Activated T-cell treated with anti-CD3 and anti-CD28 coated beads, Interleukin-2, amount 50 U/mL, for 1 hour (primary cell): ENCODE data around the gene SLC27A4.

Source experiments
- DNase-seq: peaks from one replicate; pipeline ENCODE4 v3.0.0-alpha.2; 2020

The SLC27A4 gene

DNA sequence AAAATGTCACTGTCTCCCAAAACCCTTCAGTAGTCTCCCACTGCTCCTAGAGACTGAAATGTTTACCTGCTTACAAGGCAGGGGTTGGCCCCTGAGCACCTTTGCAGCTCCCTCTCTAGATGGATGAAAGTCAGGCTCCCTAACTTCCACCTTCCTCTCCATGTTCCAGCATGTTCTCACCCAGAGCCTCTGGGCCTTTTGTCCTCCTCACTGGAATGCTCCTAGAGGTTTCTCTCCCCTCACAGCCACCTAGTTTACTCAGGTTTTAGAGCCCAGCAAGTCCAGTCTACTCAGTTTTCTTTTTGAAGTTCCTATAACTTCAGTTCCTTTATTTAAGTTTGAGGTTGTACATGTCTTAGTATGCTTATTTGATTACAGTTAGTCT, 30.0 kb downstream of the SLC27A4 start:
- no peak for DNase-seq

DNA sequence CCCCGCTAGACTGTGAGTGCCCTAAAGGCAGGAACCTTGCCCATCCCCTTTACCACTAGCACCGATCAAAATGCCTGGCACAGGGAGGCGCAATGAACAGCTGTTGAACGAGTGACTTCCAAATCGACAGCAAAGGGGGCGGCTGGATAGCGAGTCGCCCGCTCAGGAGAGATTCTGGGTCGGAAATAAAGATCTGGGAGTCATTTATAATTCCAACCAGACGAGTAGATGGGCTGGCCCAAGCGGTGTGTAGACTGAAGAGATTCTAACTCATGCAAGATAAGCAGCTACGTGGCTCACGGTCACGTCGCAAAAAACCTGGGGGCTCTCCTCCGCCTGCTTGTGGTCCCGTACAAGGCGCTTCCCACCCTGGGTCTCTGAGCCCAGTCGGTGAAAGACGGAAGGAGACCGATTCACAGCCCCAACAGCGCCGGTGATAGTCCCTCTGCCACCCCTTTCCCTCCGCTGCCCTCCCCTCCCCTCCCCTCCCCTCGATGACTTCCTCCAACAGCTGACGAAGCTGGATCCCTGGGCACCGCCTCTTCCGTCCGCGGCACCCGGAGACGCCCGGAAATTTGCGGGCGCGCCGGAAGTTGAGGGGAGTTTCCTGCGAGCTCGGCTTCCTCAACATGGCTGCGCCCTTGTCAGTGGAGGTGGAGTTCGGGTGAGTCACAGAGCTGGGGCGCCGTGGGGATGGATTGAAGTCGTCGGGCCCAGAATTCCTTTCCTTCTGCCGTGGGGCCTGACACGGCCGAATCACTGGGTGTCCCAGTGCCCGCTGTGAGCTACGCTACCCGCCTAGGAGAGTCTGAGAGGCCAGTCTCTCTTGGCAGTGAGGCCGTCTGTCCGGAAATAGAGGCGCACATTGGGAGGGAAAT, 30.7 kb downstream of the SLC27A4 start, which contains the start of gene URM1:
URM1 (plus strand) TSS at position 623 of the 878 bp plus-strand sequence; CDS start at position 630, 7 bp downstream.
- peak; percentile 96 for DNase-seq

DNA sequence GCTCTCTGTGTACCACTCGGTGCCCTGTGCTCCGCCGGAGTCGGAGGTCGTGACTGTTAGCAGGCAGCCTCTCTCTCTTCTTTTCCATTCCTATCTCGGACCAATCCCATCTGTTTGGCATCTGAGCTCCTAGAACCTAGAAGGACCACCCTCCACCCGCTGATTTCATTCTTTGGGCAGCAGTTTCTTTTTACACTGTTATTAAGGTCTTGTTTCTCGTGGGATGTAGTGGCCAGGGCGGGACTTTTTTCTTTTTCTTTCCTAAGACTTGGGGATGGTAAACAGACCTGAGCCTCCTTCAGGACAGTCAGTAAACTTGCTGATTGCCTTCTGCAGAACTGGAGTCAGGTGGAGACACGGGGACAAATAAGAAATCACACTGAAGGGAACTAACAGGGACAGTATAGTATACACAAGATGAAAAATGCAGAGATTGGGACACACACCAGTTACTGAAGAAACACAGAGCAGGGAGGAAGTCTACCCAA, 31.3 kb downstream of the SLC27A4 start:
- DNase-seq, result no peak

DNA sequence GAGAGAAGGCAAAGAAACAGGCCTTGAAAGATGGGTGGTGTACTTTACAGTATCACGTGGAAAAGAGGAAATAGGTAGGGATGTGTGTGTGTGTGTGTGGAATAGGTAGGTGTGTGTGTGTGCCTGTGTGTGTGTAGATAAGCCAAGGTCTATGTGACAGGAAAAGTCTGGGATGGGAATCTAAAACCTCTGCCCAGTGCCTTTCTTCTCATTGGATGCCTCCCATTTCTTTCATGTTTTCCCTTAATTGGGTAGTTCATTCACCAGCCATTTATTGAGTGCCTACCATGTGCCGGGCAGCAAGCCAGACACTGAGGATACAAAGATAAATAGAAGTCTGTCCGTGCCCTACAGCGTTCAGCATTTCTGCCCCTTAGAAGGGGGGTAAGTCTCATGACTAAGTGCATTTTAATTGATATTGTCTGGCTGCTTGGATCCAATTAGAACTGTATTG, 31.9 kb downstream of the SLC27A4 start:
- DNase-seq, result no peak

DNA sequence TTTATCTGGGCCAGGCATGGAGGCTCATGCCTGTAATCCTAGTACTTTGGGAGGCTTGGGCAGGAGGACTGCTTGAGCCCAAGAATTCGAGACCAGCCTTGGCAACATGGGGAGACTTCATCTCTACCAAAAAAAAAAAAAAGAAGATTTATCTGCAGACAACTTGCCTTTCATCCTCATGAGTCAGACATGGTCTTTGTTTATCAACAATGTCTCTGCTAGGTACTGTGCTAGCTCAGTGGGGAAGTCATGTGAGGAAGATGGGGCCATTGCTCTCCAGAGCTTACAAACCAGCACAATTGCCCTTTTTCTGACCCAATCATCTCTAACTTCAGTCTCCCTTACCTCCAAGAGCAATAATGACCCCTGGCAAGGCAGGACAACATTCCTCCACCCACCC, 32.5 kb downstream of the SLC27A4 start:
- no peak for DNase-seq

DNA sequence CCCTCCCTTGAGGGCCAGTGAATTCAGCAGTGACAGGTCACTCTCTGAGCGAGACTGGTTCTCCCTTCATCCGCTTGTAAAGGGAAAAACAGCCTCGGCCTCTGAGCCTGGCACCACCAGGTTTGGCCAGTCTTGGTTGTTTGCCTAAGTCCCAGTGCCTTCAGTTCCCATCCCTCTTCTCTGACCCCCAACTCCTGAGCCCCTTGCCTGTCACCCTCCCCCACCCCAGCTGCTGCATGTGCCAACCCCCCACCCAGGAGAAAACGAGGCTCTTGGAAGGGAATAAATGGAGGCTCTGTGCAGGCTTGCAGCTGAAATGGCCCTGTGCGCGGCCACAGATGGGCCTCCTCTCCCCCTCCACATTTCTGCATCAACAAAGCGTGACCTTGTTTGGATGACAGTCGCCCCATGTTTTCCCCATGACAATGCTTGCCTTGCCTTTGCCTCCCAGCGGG, 33.9 kb downstream of the SLC27A4 start:
- no peak for DNase-seq

DNA sequence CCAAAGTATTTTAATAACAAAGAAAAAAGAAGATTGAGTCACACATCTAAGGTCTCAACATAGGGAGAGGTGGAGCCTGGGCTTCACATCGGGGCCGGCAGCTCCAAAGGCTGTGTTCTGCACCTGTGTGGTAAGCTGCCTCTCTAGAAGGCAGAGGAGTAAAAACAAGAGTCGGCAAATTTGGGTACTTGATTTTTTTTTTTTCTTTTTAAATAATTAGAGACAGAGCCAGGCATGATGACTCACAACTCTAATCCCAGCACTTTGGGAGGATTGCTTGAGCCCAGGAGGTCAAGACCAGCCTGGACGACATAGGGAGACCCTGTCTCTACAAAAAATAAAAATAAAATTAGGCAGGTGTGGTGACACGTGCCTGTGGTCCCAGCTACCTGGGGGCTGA, 35.5 kb downstream of the SLC27A4 start:
- DNase-seq, result no peak

DNA sequence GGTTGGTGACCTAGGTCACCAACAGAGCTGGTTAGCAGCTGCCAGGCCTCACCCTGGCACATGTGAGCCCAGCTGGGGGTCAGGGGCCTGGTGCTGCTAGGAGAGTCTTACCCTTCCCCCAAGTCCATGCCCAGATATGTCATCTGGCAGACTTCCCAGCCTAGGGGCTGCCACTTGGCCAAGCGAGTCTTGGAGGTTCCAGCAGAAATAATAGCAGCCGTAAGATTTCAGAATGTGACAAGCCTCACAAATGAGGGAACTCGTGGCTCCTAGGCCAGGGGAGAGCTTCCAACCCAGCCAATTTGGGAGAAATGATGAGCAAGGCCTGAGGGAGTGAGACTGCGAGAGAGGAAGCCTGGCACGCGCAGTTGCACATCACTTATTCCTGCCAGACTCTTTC, 41.9 kb downstream of the SLC27A4 start:
- DNase-seq, result no peak

DNA sequence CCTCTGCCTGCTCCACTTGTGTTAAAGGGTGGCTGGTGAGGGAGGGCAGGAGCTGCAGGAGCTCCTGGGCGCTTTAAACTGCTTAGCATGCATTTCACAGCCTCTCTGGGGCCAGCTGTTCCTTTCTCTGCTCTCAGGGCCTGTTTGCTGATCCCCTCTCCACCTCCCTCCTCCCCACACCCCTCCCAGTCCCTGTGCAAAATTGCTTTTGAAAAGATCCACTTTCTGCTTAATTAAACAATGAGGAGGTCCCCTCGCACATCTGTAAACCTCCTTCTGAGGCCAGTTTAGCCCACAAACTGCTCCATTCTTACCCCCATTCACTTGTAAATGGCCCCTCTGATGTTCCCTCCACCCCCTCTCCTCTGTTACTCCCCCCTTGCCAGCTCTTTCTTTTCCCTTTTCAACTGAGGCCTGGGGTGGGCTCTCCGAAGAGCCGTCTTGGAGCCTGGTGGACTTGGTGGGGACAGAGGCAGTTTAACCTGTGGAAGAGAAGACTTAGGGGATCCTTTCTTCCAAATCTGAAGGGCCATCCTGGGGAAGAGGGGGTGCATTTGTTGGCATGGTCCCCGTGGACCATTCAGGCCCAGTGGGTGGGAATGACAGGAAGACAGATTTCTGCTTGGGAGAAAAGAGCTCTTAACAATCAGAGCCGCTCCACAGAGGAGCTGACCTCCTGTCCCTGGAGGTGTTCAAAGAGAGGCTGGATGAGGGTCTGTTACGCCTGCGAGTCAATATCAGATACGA, 42.9 kb downstream of the SLC27A4 start:
- DNase-seq, result no peak

DNA sequence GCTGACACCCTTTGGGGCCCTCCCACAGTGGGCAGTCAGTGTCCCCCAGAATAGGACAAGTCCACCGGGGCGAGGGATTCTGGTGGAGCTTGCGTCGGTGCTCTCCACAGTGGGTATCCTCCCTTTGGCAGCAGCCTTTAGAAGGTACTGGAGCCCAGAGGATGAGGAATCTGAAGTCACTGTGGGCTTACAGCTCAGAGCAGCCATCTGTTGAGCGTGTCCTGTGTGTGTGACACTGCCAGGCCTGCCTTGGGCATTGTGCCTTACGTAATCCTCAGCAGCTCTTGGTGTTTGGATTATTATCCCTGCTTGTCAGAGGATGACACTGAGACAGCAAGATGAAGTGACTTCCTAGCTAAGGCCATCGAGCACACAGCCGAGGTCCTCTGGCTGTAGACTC, 43.5 kb downstream of the SLC27A4 start:
- DNase-seq, result no peak

DNA sequence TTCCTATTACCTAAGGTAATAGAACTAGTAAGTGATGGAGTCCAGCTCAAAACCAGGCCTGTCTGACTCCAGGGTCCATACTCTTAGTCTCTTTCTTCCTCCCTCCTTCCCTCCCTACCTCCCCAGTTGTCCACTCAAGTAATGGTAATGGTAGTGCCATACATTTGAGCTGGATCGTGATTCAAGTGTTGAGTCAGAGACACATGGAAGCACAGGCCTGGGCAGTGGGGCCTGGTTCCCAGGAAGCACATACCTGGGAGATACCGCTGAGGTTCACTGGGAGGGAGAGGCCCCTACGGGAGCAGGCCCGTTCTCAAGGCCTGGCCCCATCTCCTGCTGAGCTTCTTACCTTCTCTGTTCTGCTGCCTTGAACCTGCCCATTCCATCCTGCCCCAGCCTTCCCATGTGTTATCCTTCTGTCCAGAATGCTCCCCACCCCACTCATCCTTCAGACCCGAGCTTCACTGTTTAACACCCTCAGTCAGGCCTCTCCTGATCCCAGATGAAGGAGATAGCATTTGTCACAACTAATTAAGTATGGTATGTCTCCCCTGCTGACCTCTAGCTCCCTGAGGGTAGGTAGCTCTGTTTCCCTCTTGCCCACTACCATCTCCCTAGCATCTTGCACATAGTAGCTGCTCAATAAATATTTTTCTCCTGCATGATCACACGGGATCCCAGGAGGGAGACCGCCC, 44.6 kb downstream of the SLC27A4 start:
- DNase-seq, result no peak

DNA sequence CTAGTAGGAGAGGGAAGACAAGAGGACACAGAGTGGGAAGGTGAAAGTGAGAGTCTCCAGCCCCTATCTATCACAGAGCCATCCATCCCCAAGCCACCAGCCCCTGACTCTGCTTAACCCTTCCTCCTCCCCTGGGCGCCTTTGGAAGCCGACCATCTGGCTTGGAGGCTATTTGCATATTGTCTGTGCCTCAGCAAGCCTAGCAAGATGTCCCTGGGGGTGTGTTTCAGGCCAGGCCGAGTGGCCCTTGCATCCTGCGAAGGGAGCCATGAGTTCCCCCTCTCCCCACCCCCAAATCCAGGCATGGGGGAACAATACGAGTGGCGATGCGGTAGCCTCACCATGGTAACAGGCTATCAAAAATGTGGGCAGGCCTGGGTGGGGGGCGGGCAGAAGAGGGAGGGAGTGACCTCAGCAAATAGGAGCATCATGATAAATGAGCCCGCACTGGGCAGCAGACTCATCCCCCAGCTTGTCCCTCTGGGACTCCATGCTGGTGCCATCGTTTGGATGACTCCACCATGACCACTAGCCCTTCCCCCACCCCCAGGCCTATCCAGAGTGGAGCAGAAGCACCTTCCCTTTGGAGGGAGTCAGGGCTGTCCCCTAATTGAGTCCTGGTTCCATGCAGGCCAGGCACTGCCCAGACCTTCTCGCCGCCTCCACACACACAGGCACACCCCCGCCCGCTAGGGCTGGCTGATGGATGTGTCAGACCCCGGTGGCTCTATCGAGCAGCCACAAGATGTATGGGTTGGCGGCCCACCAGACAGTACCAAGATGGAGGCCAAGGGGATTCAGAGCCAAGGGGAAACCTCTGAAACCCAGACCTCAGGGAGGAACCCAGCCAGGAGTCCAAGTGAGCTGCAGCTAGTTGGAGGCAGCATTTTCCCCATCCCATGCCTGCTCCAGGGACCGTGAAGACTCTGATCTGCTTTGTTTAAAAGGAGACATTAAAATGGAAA, 45.5 kb downstream of the SLC27A4 start:
- no peak for DNase-seq

DNA sequence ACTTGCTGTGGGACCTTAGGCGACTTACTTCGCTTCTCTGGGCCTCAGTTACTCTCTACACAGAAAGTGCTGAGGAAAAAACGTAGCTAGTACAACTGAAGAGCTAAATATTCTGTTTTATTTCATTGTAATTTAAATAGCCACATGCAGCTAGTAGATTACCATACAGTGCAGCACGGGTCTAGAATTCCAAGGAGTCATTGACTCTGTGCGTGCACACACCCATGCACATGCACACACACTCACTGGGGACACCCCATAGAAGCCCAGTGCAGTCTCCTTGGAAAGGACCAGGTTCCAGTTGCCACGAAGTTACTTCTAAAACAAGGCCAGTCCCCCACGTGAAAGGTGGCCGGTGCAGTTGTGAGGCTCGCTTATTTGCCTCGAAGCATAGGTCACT, 47.8 kb downstream of the SLC27A4 start:
- DNase-seq, result no peak

DNA sequence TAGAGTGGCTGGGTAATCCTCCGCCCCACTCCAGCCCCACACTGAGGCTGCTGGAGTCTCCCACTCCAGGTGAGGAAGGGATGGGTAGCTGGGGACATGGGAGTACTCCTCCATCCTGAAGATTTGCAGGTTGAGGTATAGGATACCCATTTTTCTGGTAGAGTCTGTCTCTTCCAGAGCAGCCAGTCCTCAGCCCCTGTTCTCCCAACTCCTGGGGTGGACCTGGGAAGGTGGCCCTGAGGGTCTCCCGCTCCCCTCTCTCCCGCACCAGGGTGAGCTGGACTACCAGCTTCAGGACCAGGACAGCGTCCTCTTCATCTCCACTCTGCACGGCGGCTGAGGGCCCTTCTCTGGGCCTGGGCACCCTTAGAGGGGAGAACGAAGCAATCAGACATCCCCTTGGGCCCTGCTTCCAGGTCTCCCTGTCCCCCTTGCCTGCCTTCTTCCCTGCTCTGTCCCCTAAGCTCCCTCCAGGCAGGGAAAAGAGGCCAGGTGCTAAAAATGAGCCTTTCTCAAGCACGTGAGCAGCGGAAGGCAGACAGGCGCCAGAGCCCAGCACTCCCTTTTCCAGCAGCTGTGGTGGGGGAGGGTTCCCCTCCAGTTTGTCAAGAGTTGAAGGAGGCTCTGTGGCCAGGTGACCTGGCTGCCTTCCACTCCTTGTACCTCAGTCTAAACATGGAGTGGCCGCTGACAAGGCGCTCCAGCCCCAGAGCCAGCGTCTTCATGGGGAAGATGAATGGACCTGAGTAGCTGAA, 49.2 kb downstream of the SLC27A4 start:
- no peak for DNase-seq

DNA sequence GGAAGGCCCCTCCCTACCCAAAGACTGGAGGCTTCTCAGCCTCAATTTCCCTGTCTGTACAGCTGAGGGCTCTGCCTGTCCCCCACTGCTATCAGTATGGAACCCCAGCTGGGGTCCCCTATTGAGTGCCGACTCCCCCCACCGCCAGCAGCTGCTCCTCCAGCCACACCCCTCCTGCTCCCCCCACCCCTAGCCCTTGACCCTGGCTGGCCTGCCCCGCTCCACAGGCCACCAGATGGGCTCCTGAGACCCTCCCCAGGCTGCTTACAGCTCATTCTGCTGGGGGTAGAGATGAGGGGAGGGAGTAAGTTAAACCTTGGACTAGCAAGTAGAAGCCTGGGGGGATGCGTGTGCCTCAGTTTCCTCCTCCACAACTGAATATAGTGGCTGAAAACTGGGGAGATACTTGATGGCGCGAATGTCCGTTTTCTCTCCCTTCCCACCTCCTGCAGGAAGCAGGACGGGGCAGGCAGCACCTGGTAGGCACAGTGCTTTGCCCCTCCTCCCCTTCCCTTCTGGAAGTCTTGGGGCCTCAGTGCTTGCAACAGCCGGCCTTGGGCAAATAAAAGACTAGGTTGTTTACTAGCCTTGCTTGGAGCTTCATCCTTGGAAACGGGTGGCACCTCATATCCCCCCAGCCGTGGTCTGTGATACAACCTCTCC, 50.0 kb downstream of the SLC27A4 start:
- DNase-seq, result no peak

DNA sequence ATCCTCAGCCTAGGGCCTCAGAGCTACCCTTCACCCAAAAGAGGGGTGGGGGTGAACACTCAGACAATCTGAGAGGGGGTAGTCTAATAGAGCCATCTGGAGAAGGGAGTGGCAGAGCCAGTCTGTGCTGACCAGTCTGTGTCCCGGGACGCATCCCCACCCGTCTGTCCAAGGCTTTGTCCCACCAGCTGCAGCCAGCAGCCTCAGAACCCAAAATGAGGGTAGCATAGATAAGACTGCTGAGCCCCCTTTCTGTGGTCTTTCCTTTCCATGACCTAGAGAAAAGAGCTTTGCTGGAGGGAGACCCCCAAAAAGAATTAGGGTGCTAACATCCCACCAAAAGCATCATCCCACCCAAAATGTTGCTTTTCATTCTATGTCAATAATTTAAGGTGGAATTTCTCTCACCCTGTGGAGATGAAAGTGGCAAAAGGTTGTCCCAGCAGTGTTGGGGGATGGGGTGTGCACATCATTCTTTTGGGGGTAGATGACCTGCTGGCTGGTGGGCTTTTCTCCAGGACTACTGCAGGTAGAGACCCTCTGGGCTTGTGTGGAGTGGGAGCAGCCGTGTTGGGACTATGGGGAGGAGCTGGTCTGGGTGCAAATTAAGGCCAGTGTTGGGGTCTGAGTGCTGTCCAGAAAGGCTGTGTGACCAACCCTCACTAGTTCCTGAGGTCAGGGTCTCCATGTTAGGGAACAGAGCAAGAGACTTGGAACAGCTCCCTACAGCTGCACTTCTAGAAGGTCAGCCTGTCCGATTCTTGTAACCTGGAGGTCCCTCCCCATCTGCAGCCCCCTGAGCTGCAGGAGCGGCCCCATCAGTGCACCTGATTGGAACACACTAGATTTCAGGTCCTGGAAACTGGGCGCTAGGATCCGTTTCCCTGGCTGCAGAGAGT, 50.7 kb downstream of the SLC27A4 start:
- DNase-seq, result no peak

DNA sequence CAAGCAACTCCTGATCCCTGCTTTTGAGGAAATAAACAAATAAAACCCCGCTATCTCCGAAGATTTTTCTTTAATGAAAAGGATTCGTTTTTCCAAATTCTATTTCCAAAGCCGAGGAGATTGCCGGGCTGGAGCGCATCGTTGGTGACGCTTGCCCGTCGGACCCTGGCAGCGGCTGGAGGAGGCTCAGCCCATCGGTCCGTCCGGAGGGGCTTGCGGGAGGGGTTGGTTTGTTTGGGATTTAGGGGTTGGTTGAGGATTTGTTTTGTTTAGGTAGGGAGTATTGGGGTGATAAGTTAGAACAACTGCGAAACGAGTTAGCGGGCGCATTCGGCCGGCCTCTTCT, 51.6 kb downstream of the SLC27A4 start:
- DNase-seq, result no peak

DNA sequence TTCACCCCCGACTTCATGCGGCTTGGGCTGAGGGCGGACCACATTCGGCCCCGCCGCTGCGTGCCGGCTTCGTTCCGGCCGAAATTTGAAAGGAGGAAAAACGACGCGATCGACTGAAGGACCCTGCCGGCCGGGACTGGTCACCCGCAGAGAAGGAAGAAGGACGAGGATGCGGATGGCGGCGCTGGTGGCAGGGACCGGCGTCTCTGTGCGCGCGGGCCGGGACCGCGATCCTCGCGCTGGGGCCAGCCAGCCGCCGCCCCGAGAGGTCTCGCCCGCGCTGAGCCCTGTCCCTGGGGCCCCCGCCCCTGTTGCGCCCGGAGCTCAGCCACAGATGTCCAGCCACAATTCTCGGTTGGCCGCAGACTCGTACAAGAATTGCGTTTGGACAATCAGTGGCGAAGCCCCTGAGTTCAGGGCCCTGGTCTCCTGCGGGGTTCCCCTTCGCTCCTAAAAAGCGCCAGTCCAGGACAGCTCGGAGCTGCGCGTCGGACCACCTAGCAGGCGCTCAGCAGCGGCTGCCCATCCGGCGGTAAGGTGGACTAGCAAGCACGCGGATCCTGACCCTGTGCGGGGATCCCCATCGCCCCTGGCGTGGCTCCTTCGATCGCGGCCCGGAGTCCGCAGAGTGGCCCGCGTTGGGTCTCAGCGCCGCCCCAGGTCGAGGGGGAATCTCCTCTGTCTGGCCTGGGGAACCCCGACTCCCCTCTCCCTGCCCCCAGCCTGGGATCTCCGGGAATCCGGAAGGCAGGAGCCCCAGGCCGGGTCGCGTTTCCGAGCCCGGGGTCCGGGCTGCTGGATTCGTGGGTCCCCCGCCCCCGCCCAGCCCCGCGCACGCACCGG, 52.2 kb downstream of the SLC27A4 start:
- no peak for DNase-seq
